IMR-90 (cell line): ENCODE measurements around the gene ITIH5. TPM values are rescaled to one million over a fixed set of nuclear protein-coding genes. Genes with fewer than 3 reads are reported as not detected.

Experiments
- ATAC-seq: fragments of 200-7000 bp; cut with Tn5 transposase; 2 replicates; pipeline ENCODE4 v1.9.1; 2020; ENCODE audit warnings: low read depth, mild to moderate bottlenecking, moderate library complexity
- BruUV-seq: library from RNA; stranded (reverse); fragments of 400-500 nt; replicated peaks from 2 replicates; lab custom pipeline; 2021; lab: Mats Ljungman, UMichigan
- CTCF ChIA-PET: fragments of 300-600 bp; formaldehyde crosslinking; extraction: SDS; loops from one replicate; lab custom pipeline; 2021; ENCODE audit warnings: antibody characterized with exemption; lab: Yijun Ruan, JAX
- POLR2A ChIA-PET: fragments of 300-600 bp; sonication (Branson Sonifier 250); formaldehyde crosslinking; loops from one replicate; lab custom pipeline; 2022; ENCODE audit warnings: antibody characterized with exemption; ENCODE audit not compliant: unreplicated experiment; lab: Charles Lee
- DNase-seq: peaks from one replicate; pipeline ENCODE4 v3.0.0; 2013
- H2AFZ ChIP-seq: replicated peaks from 2 replicates; pipeline ENCODE3; 2013; ENCODE audit warnings: low read length, mild to moderate bottlenecking; ENCODE audit not compliant: poor library complexity
- H2AK5ac ChIP-seq: 2 replicates; pipeline ENCODE4 v1.6.1; 2013; ENCODE audit warnings: low read depth, low read length, inconsistent platforms
- H2AK9ac ChIP-seq: replicated peaks from 2 replicates; pipeline ENCODE3; 2013; ENCODE audit warnings: mild to moderate bottlenecking, low read depth, low read length, moderate library complexity; ENCODE audit not compliant: poor library complexity
- H2BK120ac ChIP-seq: 2 replicates; pipeline ENCODE4 v1.6.1; 2013; ENCODE audit warnings: low read depth, low read length, inconsistent platforms
- H2BK15ac ChIP-seq: 3 replicates; pipeline ENCODE4 v1.6.1; 2013; ENCODE audit warnings: low read depth, low read length, inconsistent platforms
- H2BK20ac ChIP-seq: 2 replicates; pipeline ENCODE4 v1.6.1; 2013; ENCODE audit warnings: low read depth, mild to moderate bottlenecking, inconsistent platforms, low read length, moderate library complexity
- H2BK5ac ChIP-seq: 2 replicates; pipeline ENCODE4 v1.6.1; 2013; ENCODE audit warnings: mild to moderate bottlenecking, low read depth, low read length, inconsistent platforms; ENCODE audit not compliant: poor library complexity, severe bottlenecking
- H3K14ac ChIP-seq: replicated peaks from 2 replicates; pipeline ENCODE4 v1.6.1; 2013; ENCODE audit warnings: low read depth, low read length, inconsistent platforms
- H3K18ac ChIP-seq: 2 replicates; pipeline ENCODE4 v1.6.1; 2013; ENCODE audit warnings: low read depth, low read length, control low read depth
- H3K23ac ChIP-seq: 2 replicates; pipeline ENCODE4 v1.6.1; 2013; ENCODE audit warnings: low read depth, low read length, inconsistent platforms
- H3K27ac ChIP-seq: 2 replicates; pipeline ENCODE4 v1.5.1; 2013; ENCODE audit warnings: mild to moderate bottlenecking, control low read depth, low read length; ENCODE audit not compliant: insufficient read depth
- H3K27me3 ChIP-seq: 2 replicates; pipeline ENCODE4 v1.6.1; 2013; ENCODE audit warnings: low read length; ENCODE audit not compliant: control insufficient read depth, insufficient read depth
- H3K36me3 ChIP-seq: 2 replicates; pipeline ENCODE4 v1.6.1; 2013; ENCODE audit warnings: low read length, mixed read lengths; ENCODE audit not compliant: control insufficient read depth, insufficient read depth
- H3K4ac ChIP-seq: 2 replicates; pipeline ENCODE4 v1.6.1; 2013; ENCODE audit warnings: low read depth, low read length, inconsistent platforms
- H3K4me1 ChIP-seq: 2 replicates; pipeline ENCODE4 v1.6.1; 2013; ENCODE audit warnings: low read length, mixed read lengths; ENCODE audit not compliant: control insufficient read depth, insufficient read depth
- H3K4me2 ChIP-seq: 2 replicates; pipeline ENCODE4 v1.6.1; 2013; ENCODE audit warnings: low read depth, mild to moderate bottlenecking, control low read depth, low read length, moderate library complexity
- H3K4me3 ChIP-seq: 2 replicates; pipeline ENCODE4 v1.5.1; 2013; ENCODE audit warnings: low read depth, mild to moderate bottlenecking, control low read depth, low read length, moderate library complexity; ENCODE audit not compliant: insufficient read depth
- H3K56ac ChIP-seq: 2 replicates; pipeline ENCODE4 v1.6.1; 2013; ENCODE audit warnings: low read length, inconsistent platforms; ENCODE audit not compliant: insufficient read depth; ENCODE audit errors: extremely low read depth
- H3K79me1 ChIP-seq, 2 experiments: 2 replicates each; pipeline ENCODE4 v1.6.1; 2013; ENCODE audit warnings: low read length in 2 of 2, inconsistent platforms in 1 of 2, low read depth in 1 of 2
- H3K9ac ChIP-seq: 2 replicates; pipeline ENCODE4 v1.6.1; 2013; ENCODE audit warnings: low read depth, low read length, control low read depth
- H3K9me1 ChIP-seq: 2 replicates; pipeline ENCODE4 v1.6.1; 2013; ENCODE audit warnings: low read length, inconsistent platforms; ENCODE audit not compliant: insufficient read depth
- H3K9me3 ChIP-seq: 2 replicates; pipeline ENCODE4 v1.6.1; 2013; ENCODE audit warnings: low read length; ENCODE audit not compliant: control insufficient read depth, insufficient read depth
- H4K20me1 ChIP-seq: 2 replicates; pipeline ENCODE4 v1.6.1; 2013; ENCODE audit warnings: low read length, inconsistent platforms; ENCODE audit not compliant: insufficient read depth
- H4K5ac ChIP-seq: 2 replicates; pipeline ENCODE4 v1.6.1; 2013; ENCODE audit warnings: mild to moderate bottlenecking, low read depth, low read length, control low read depth
- H4K8ac ChIP-seq, 2 experiments: 2 replicates each; pipeline ENCODE4 v1.6.1; 2013; ENCODE audit warnings: low read depth in 2 of 2, low read length in 2 of 2, control low read depth in 1 of 2, inconsistent platforms in 1 of 2
- H4K91ac ChIP-seq: 2 replicates; pipeline ENCODE4 v1.6.1; 2013; ENCODE audit warnings: low read depth, low read length, inconsistent platforms; ENCODE audit not compliant: insufficient read depth
- BHLHE40 ChIP-seq: fragments of 150-350 bp; IDR thresholded peaks from 2 replicates; pipeline ENCODE4 v1.6.1; 2016; ENCODE audit warnings: mild to moderate bottlenecking, low read depth, low read length
- CEBPB ChIP-seq: IDR thresholded peaks from 2 replicates; pipeline ENCODE4 v1.6.1; 2012; ENCODE audit warnings: low read depth, low read length, improper control_type of control experiment
- CHD1 ChIP-seq: IDR thresholded peaks from 2 replicates; pipeline ENCODE4 v1.6.1; 2012; ENCODE audit warnings: low read depth, low read length, improper control_type of control experiment
- CTCF ChIP-seq: conservative IDR thresholded peaks from 2 replicates; pipeline ENCODE4 v1.5.1; 2012; ENCODE audit warnings: mild to moderate bottlenecking, low read depth, low read length, improper control_type of control experiment
- MAZ ChIP-seq: IDR thresholded peaks from 2 replicates; pipeline ENCODE4 v1.6.1; 2012; ENCODE audit warnings: low read depth, mild to moderate bottlenecking, low read length, improper control_type of control experiment, moderate library complexity, borderline replicate concordance
- MXI1 ChIP-seq: IDR thresholded peaks from 2 replicates; pipeline ENCODE4 v1.6.1; 2012; ENCODE audit warnings: low read depth, mild to moderate bottlenecking, low read length, moderate library complexity, borderline replicate concordance
- NFE2L2 ChIP-seq: fragments of 150-350 bp; IDR thresholded peaks from 2 replicates; pipeline ENCODE4 v1.6.1; 2016; ENCODE audit warnings: low read depth, mild to moderate bottlenecking, low read length
- POLR2A ChIP-seq: IDR thresholded peaks from 2 replicates; pipeline ENCODE4 v1.6.1; 2012; ENCODE audit warnings: mild to moderate bottlenecking, low read depth, low read length
- SMC3 ChIP-seq: fragments of 150-350 bp; IDR thresholded peaks from 2 replicates; pipeline ENCODE4 v1.6.1; 2016; ENCODE audit warnings: low read depth, mild to moderate bottlenecking, antibody characterized with exemption, low read length, moderate library complexity
- WGBS, 2 experiments: methylation state at CpG; one replicate each; pipeline versions ENCODE4 v1.1.5 to v1.1.7; 2013; ENCODE audit warnings: missing lambda C conversion rate in 2 of 2; ENCODE audit not compliant: insufficient read length in 1 of 2; ENCODE audit errors: extremely low coverage in 2 of 2; 5-methylcytosine and 5-hydroxymethylcytosine counted together
- dilution Hi-C: fragments of 300-500 bp; cut with HindIII; formaldehyde crosslinking; loops from one replicate; pipeline ENCODE4 v1.14.3; 2018; ENCODE audit warnings: low sequenced_read_pairs; ENCODE audit not compliant: unreplicated experiment
- in situ Hi-C: fragments of 300-500 bp; cut with MboI; formaldehyde crosslinking; loops from 3 replicates; pipeline ENCODE4 v1.14.3; 2019; ENCODE audit warnings: low sequenced_read_pairs, inconsistent platforms, mixed read lengths
- intact Hi-C: fragments of 100-400 bp; cut with micrococcal nuclease; formaldehyde crosslinking; loops from 2 replicates; pipeline ENCODE4 v1.10.0; 2022
- polyA plus RNA-seq, 3 experiments: library from polyadenylated mRNA; depleted of rRNA; stranded (reverse); fragments of >200 nt; gene quantifications; 2 replicates each; pipeline ENCODE4 v1.2.3, GENCODE V29; 2012; ENCODE audit warnings: low replicate concordance in 1 of 3
- total RNA-seq: library from RNA; depleted of rRNA; stranded (reverse); fragments of >200 nt; gene quantifications from 2 replicates; pipeline ENCODE4 v1.2.3, GENCODE V29; 2012

The ITIH5 gene
- total and polyA plus RNA-seq, 2 of the 4 experiments (the other 2 are of a cell fraction): under 0.01 to 0.07 TPM

- no peak for TF ChIP-seq NFE2L2
- TF ChIP-seq SMC3: no peak
- TF ChIP-seq POLR2A: no peak
- no peak for TF ChIP-seq MAZ
- no peak for TF ChIP-seq CHD1
- no peak for TF ChIP-seq CEBPB
- TF ChIP-seq MXI1: no peak
These were observed 127.7 kb downstream of the ITIH5 start (continued) for GRCh38 chr10:7538970-7539654.

- Histone ChIP-seq H2BK120ac (no peak overlapping the region), H3K18ac (no peak overlapping the region), H3K4ac (no peak overlapping the region), H4K5ac (no peak overlapping the region), H3K79me1 (no peaks in the 10 kb centered on the region), H3K27ac (no peak overlapping the region), H3K14ac (no peak overlapping the region), H3K36me3 (no peaks in the 10 kb centered on the region), H2BK15ac (no peak overlapping the region), H4K8ac (no peak overlapping the region), H2AK5ac (no peak overlapping the region), H3K9ac (no peak overlapping the region), H3K4me3 (no peak overlapping the region), H3K23ac (no peak overlapping the region), H2BK20ac (no peak overlapping the region), H3K9me1 (no peaks in the 10 kb centered on the region), H3K9me3 (0 out of 2 replicates have a peak, but pooled peaks cover 3% of the 10 kb centered on the region), H4K91ac (no peak overlapping the region), H2BK5ac (no peak overlapping the region), H4K20me1 (no peaks in the 10 kb centered on the region), H3K56ac (no peak overlapping the region), H3K27me3 (no peaks in the 10 kb centered on the region), H3K4me1 (peaks cover 2% of the 10 kb centered on the region; the same call in 1 of the 2 replicates), H2AK9ac (no peak overlapping the region), H2AFZ (no peak overlapping the region), H3K4me2 (no peak overlapping the region)
- ChIA-PET CTCF (no interaction called here), POLR2A (no interaction called here)
- in situ Hi-C loops: no loop called here
- ATAC-seq (no peak), DNase-seq (no peak)
- intact Hi-C loops: no loop called here
- BruUV-seq: no TSS peak
- dilution Hi-C loops: no loop called here
- WGBS, 2 experiments: 80% methylated on average over 1 of the region's 3 CpGs; no CpG with 5 or more reads in 1 of the 2 experiments
- no peak for TF ChIP-seq CEBPB
- no peak for TF ChIP-seq BHLHE40
- TF ChIP-seq MAZ: no peak
- TF ChIP-seq CTCF: no peak
These were observed 129.6 kb downstream of the ITIH5 start for GRCh38 chr10:7537126-7537525.
